Activated T-cell treated with anti-CD3 and anti-CD28 coated beads, Interleukin-2, amount 50 U/mL, for 72 hours (primary cell): ENCODE data around the gene PDAP1. TPM values are rescaled to one million over a fixed set of nuclear protein-coding genes. Genes with fewer than 3 reads are reported as not detected.
"Not testable (repeated sequence)": the region's sequence is repeated elsewhere in the genome, so short reads cannot be mapped to it uniquely, and the experiment has no call there.

Source experiments
- ATAC-seq, 2 donors: fragments of 150-1000 bp; cut with Tn5 transposase; replicated peaks in 1 of 2; 2 replicates each; pipeline ENCODE4 v1.10.0; 2021; ENCODE audit warnings: moderate library complexity in 2 of 2, mild to moderate bottlenecking in 1 of 2
- DNase-seq, 2 donors: peaks; one replicate each; pipeline ENCODE4 v3.0.0; 2021 to 2022; ENCODE audit warnings: mixed read lengths in 1 of 2
- H3K27ac Mint-ChIP-seq: one replicate; pipeline ENCODE4 v1.8.0; 2022; ENCODE audit warnings: mild to moderate bottlenecking, moderate library complexity, mixed read lengths
- H3K27me3 Mint-ChIP-seq: one replicate; pipeline ENCODE4 v1.8.0; 2022; ENCODE audit warnings: low read depth, mixed read lengths
- H3K36me3 Mint-ChIP-seq, 2 donors: one replicate each; pipeline ENCODE4 v1.8.0; 2022; ENCODE audit warnings: mixed read lengths in 2 of 2, mild to moderate bottlenecking in 1 of 2; ENCODE audit not compliant: insufficient read depth in 2 of 2
- H3K4me1 Mint-ChIP-seq: one replicate; pipeline ENCODE4 v1.8.0; 2022; ENCODE audit warnings: low read depth, mixed read lengths
- H3K4me3 Mint-ChIP-seq, 2 donors: one replicate each; pipeline ENCODE4 v1.8.0; 2022; ENCODE audit warnings: mild to moderate bottlenecking in 2 of 2, mixed read lengths in 2 of 2, moderate library complexity in 2 of 2
- H3K9me3 Mint-ChIP-seq, 2 donors: one replicate each; pipeline ENCODE4 v1.8.0; 2022; ENCODE audit warnings: mixed read lengths in 2 of 2
- total RNA-seq, 2 donors: library from RNA; stranded (reverse); gene quantifications; one replicate each; pipeline ENCODE4 v1.2.3, GENCODE V29; 2022

Gene PDAP1
- total RNA-seq, 2 donors from 2014 or later, result 95.0 to 108 TPM

- Mint-ChIP-seq H3K4me1 (peaks cover 31% of the 10 kb centered on the region), H3K36me3 (peaks cover 0 to 27% of the 10 kb centered on the region in 2 donors), H3K27ac (peak overlapping the region; percentile 72)
- not testable (repeated sequence) for H3K4me3 Mint-ChIP-seq, ATAC-seq, H3K27me3 Mint-ChIP-seq, DNase-seq, H3K9me3 Mint-ChIP-seq
Measured at GRCh38 chr7:99387239-99387635, 21.2 kb downstream of the PDAP1 start.

GRCh38 chr7:99386584-99387238 is 21.7 kb downstream of the PDAP1 start:
- peaks cover 27% of the 10 kb centered on the region for H3K4me1 Mint-ChIP-seq
- peak; percentile 60 to 61 for ATAC-seq
- peak overlapping the region; percentile 72 for H3K27ac Mint-ChIP-seq
- DNase-seq, result peak; percentile 29 to 35
- H3K9me3 Mint-ChIP-seq, result no peaks in the 10 kb centered on the region
- no peaks in the 10 kb centered on the region for H3K27me3 Mint-ChIP-seq
- no peak overlapping the region for H3K4me3 Mint-ChIP-seq
- peaks cover 0 to 25% of the 10 kb centered on the region in 2 donors for H3K36me3 Mint-ChIP-seq

- Mint-ChIP-seq H3K36me3 (peaks cover 0 to 25% of the 10 kb centered on the region in 2 donors), H3K27ac (peak overlapping the region; percentile 63), H3K4me1 (peaks cover 30% of the 10 kb centered on the region)
Measured at GRCh38 chr7:99385564-99385963, 22.8 kb downstream of the PDAP1 start.

GRCh38 chr7:99384523-99384922 is 23.9 kb downstream of the PDAP1 start:
- H3K36me3 Mint-ChIP-seq, result peaks cover 0 to 25% of the 10 kb centered on the region in 2 donors

More at GRCh38 chr7:99385564-99385963, 22.8 kb downstream of the PDAP1 start:
- H3K27me3 Mint-ChIP-seq, result no peaks in the 10 kb centered on the region
- ATAC-seq (no peak), DNase-seq (no peak)
- no peaks in the 10 kb centered on the region for H3K9me3 Mint-ChIP-seq
- no peak overlapping the region for H3K4me3 Mint-ChIP-seq

GRCh38 chr7:99383791-99384370 is 24.5 kb downstream of the PDAP1 start:
- peak overlapping the region in 1 of 2 donors; percentile 22 for H3K4me3 Mint-ChIP-seq
- H3K9me3 Mint-ChIP-seq, result no peaks in the 10 kb centered on the region
- H3K27me3 Mint-ChIP-seq, result no peaks in the 10 kb centered on the region
- peaks cover 3 to 25% of the 10 kb centered on the region in 2 donors for H3K36me3 Mint-ChIP-seq
- peak overlapping the region; percentile 89 for H3K27ac Mint-ChIP-seq
- peaks cover 47% of the 10 kb centered on the region for H3K4me1 Mint-ChIP-seq
- DNase-seq (no peak), ATAC-seq (no peak)

More at GRCh38 chr7:99384523-99384922, 23.9 kb downstream of the PDAP1 start:
- Mint-ChIP-seq H3K4me1 (peaks cover 41% of the 10 kb centered on the region), H3K27me3 (no peaks in the 10 kb centered on the region), H3K27ac (peak overlapping the region; percentile 89), H3K4me3 (no peak overlapping the region), H3K9me3 (no peaks in the 10 kb centered on the region)
- DNase-seq (no peak), ATAC-seq (no peak)

- Mint-ChIP-seq H3K36me3 (peaks cover 3 to 23% of the 10 kb centered on the region in 2 donors), H3K27me3 (no peaks in the 10 kb centered on the region), H3K27ac (peak overlapping the region; percentile 83), H3K4me1 (peaks cover 50% of the 10 kb centered on the region), H3K9me3 (no peaks in the 10 kb centered on the region), H3K4me3 (no peak overlapping the region)
- no peak for ATAC-seq
- no peak for DNase-seq
Measured at GRCh38 chr7:99383203-99383602, 25.2 kb downstream of the PDAP1 start.

- Mint-ChIP-seq H3K27me3 (no peaks in the 10 kb centered on the region), H3K9me3 (no peaks in the 10 kb centered on the region), H3K27ac (peak overlapping the region; percentile 67), H3K4me1 (peaks cover 65% of the 10 kb centered on the region), H3K4me3 (peak overlapping the region; percentile 67 to 81), H3K36me3 (peaks cover 3 to 23% of the 10 kb centered on the region in 2 donors)
- ATAC-seq (no peak), DNase-seq (no peak)
Measured at GRCh38 chr7:99381664-99382075, 26.7 kb downstream of the PDAP1 start.

GRCh38 chr7:99380823-99381663 is 27.4 kb downstream of the PDAP1 start:
- ATAC-seq (peak; percentile 89 to 93), DNase-seq (peak; percentile 85 to 89)
- peak overlapping the region; percentile 67 for H3K27ac Mint-ChIP-seq
- H3K4me1 Mint-ChIP-seq, result peaks cover 68% of the 10 kb centered on the region
- H3K4me3 Mint-ChIP-seq, result peak overlapping the region; percentile 67 to 81
- H3K9me3 Mint-ChIP-seq, result no peaks in the 10 kb centered on the region
- H3K27me3 Mint-ChIP-seq, result no peaks in the 10 kb centered on the region
- peaks cover 3 to 22% of the 10 kb centered on the region in 2 donors for H3K36me3 Mint-ChIP-seq

- H3K9me3 Mint-ChIP-seq, result no peaks in the 10 kb centered on the region
- H3K4me3 Mint-ChIP-seq, result peak overlapping the region; percentile 67 to 81
- peaks cover 67% of the 10 kb centered on the region for H3K4me1 Mint-ChIP-seq
- peak; percentile 19 to 28 for ATAC-seq
- peak; percentile 35 to 39 for DNase-seq
- no peaks in the 10 kb centered on the region for H3K27me3 Mint-ChIP-seq
- H3K36me3 Mint-ChIP-seq, result peaks cover 3 to 20% of the 10 kb centered on the region in 2 donors
- H3K27ac Mint-ChIP-seq, result peak overlapping the region; percentile 67
Measured at GRCh38 chr7:99380032-99380822, 28.2 kb downstream of the PDAP1 start.

- DNase-seq, result peak in 1 of 2 donors; percentile 48
- H3K27me3 Mint-ChIP-seq, H3K9me3 Mint-ChIP-seq: not testable (repeated sequence)
- peak in 1 of 2 donors; percentile 10 for ATAC-seq
- Mint-ChIP-seq H3K4me1 (peaks cover 67% of the 10 kb centered on the region), H3K4me3 (peak overlapping the region; percentile 67 to 81), H3K36me3 (peaks cover 3 to 20% of the 10 kb centered on the region in 2 donors), H3K27ac (peak overlapping the region; percentile 67)
Measured at GRCh38 chr7:99379693-99380031, 28.7 kb downstream of the PDAP1 start.

GRCh38 chr7:99379043-99379577 is 29.3 kb downstream of the PDAP1 start:
- peak overlapping the region; percentile 67 to 81 for H3K4me3 Mint-ChIP-seq
- peaks cover 3 to 20% of the 10 kb centered on the region in 2 donors for H3K36me3 Mint-ChIP-seq
- ATAC-seq (peak in 1 of 2 donors; percentile 18), DNase-seq (peak; percentile 47 to 49)
- peak overlapping the region; percentile 67 for H3K27ac Mint-ChIP-seq
- no peaks in the 10 kb centered on the region for H3K27me3 Mint-ChIP-seq
- H3K9me3 Mint-ChIP-seq, result no peaks in the 10 kb centered on the region
- H3K4me1 Mint-ChIP-seq, result peaks cover 66% of the 10 kb centered on the region
